Ureter (tissue), 1 donor: ENCODE results near the gene FOXM1. TPM values are rescaled to one million over a fixed set of nuclear protein-coding genes. Genes with fewer than 3 reads are reported as not detected.

Experiments
- total RNA-seq: library from RNA; stranded (reverse); gene quantifications from one replicate; pipeline ENCODE4 v1.2.4, GENCODE V29; 2023
- donor health status: DM: yes; HTN: yes; CAD: no.

Gene FOXM1
- total RNA-seq, 1 donor from 2014 or later: 1.3 TPM

Other genes starting within 250 kb of the FOXM1 start
- 115 TPM for gene FKBP4, start 82.2 kb downstream of the FOXM1 start, total RNA-seq
- gene ITFG2, start 64.5 kb downstream of the FOXM1 start, total RNA-seq: 83.6 TPM
- 3.6 TPM for gene NRIP2, start 42.1 kb downstream of the FOXM1 start, total RNA-seq
- gene TEX52, start 20.1 kb downstream of the FOXM1 start, total RNA-seq: not detected
- 20.1 TPM for gene RHNO1, start within 50 bp of the FOXM1 start, total RNA-seq
- gene TULP3, start 13.7 kb upstream of the FOXM1 start, total RNA-seq: 13.2 TPM
- gene TEAD4, start 82.2 kb upstream of the FOXM1 start, total RNA-seq: 15.8 TPM
- 53.0 TPM for gene TSPAN9, start 200.2 kb upstream of the FOXM1 start, total RNA-seq